Brain microvascular endothelial cell (primary cell): ENCODE measurements around the gene CHRNE.

ENCODE experiments used
- DNase-seq: peaks from one replicate; pipeline ENCODE4 v3.0.0-alpha.2; 2020
- H3K27ac ChIP-seq: fragments of 250-450 bp; sonication (Bioruptor Pico); 2 replicates; pipeline ENCODE4 v1.5.1; 2020; ENCODE audit warnings: mild to moderate bottlenecking, moderate library complexity
- H3K27me3 ChIP-seq: fragments of 250-450 bp; sonication (Bioruptor Pico); replicated peaks from 2 replicates; pipeline ENCODE4 v1.5.1; 2020; ENCODE audit warnings: mild to moderate bottlenecking
- H3K36me3 ChIP-seq: fragments of 250-450 bp; sonication (Bioruptor Pico); replicated peaks from 2 replicates; pipeline ENCODE4 v1.5.1; 2020; ENCODE audit warnings: mild to moderate bottlenecking
- H3K4me3 ChIP-seq: 2 replicates; pipeline ENCODE4 v1.5.1; 2011; ENCODE audit warnings: low read depth, mild to moderate bottlenecking, control low read depth, low read length, moderate library complexity
- in situ Hi-C: cut with HindIII; loops from 2 replicates; pipeline ENCODE4 v1.10.0; 2017; ENCODE audit warnings: low sequenced_read_pairs, low pct_ligation_motif_present
- TF ChIP-seq, protein P1 (sequence below): IDR thresholded peaks from 2 replicates; pipeline ENCODE4 v1.5.1; 2011; ENCODE audit warnings: low read depth, mild to moderate bottlenecking, moderate library complexity, low read length, control low read depth, inconsistent platforms; ENCODE audit errors: missing control alignments

Gene CHRNE

DNA sequence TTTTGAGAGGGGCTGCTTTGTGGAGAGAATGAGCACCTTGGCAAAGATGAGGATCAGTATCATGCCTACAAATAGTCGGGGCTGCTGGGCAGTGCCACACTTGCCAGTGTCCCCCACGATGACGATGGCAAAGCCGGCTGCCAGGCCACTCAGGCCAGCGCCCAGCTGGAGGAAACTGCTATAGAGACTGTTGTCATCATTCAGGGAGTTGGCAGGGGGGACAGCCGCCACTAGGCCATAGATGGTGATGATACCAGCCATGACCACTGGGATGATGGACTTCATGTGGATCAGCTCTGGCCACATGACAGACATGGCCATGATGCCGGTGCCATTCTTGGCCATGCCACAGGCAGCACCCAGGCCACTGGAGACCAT, 46.0 kb downstream of the CHRNE start:
- in situ Hi-C loops = no loop called here
- Histone ChIP-seq H3K27ac (no peak overlapping the region), H3K27me3 (no peaks in the 10 kb centered on the region), H3K4me3 (no peak overlapping the region), H3K36me3 (no peaks in the 10 kb centered on the region)
- DNase-seq = no peak
- TF ChIP-seq, protein P1, sequence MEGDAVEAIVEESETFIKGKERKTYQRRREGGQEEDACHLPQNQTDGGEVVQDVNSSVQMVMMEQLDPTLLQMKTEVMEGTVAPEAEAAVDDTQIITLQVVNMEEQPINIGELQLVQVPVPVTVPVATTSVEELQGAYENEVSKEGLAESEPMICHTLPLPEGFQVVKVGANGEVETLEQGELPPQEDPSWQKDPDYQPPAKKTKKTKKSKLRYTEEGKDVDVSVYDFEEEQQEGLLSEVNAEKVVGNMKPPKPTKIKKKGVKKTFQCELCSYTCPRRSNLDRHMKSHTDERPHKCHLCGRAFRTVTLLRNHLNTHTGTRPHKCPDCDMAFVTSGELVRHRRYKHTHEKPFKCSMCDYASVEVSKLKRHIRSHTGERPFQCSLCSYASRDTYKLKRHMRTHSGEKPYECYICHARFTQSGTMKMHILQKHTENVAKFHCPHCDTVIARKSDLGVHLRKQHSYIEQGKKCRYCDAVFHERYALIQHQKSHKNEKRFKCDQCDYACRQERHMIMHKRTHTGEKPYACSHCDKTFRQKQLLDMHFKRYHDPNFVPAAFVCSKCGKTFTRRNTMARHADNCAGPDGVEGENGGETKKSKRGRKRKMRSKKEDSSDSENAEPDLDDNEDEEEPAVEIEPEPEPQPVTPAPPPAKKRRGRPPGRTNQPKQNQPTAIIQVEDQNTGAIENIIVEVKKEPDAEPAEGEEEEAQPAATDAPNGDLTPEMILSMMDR = no peak

- no peak for DNase-seq
- H3K27ac ChIP-seq = no peak overlapping the region
- H3K27me3 ChIP-seq = no peaks in the 10 kb centered on the region
- H3K4me3 ChIP-seq = no peak overlapping the region
- H3K36me3 ChIP-seq = no peaks in the 10 kb centered on the region
- in situ Hi-C loops = no loop called here
- TF ChIP-seq, protein P1 = no peak
Measured at GRCh38 chr17:4856271-4856936, 46.5 kb downstream of the CHRNE start.

DNA sequence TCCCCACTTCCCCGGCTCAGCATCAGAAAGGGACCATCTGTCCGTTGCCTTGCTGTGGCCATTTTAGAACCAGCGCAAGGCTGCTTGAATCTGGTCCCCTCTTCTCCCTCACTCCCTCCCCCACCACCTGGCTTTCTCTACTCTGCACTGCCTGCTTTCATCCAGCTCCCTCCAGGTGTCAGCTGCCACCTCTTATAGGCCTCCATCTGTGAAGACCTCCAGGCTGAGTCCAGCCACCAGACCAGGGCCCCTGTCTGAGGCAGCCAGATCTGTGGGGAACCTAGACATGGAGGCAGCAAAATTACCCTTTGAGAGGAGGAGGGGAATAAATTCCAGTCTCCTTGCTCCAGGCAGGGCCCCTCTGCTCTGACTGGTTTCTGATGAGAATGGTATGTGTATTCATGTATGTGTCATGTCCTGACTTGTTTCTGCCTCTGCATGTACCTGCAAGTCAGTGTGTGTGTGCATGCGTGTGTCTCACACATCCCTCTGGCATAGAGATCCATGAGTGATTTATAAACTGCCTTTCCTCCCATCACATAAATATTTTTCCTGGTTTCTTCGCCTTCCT, 48.7 kb downstream of the CHRNE start:
- TF ChIP-seq, protein P1 = no peak
- H3K27me3 ChIP-seq = no peaks in the 10 kb centered on the region
- no peaks in the 10 kb centered on the region for H3K36me3 ChIP-seq
- no peak for DNase-seq
- H3K4me3 ChIP-seq = no peak overlapping the region
- in situ Hi-C loops = no loop called here
- no peak overlapping the region for H3K27ac ChIP-seq

DNA sequence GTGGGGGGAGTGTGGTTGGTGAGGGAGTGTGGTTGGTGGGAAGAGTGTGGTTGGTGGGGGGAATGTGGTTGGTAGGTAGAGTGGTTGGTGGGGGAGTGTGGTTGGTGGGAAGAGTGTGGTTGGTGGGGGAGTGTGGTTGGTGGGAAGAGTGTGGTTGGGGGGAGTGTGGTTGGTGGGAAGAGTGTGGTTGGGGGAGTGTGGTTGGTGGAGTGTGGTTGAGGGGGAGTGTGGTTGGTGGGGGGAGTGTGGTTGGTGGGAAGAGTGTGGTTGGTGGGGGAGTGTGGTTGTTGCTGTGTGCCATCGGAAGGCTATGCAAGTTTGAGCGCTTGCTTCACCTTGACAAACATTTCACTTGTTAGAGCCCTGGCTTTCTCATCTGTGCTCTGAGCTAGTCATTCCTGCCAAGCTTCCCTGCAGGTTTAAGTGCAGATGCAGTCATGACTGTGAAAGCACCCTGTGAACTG, 49.7 kb downstream of the CHRNE start:
- DNase-seq = no peak
- H3K4me3 ChIP-seq = no peak overlapping the region
- TF ChIP-seq, protein P1 = no peak
- no peak overlapping the region for H3K27ac ChIP-seq
- H3K36me3 ChIP-seq = no peaks in the 10 kb centered on the region
- no peaks in the 10 kb centered on the region for H3K27me3 ChIP-seq
- in situ Hi-C loops = no loop called here

DNA sequence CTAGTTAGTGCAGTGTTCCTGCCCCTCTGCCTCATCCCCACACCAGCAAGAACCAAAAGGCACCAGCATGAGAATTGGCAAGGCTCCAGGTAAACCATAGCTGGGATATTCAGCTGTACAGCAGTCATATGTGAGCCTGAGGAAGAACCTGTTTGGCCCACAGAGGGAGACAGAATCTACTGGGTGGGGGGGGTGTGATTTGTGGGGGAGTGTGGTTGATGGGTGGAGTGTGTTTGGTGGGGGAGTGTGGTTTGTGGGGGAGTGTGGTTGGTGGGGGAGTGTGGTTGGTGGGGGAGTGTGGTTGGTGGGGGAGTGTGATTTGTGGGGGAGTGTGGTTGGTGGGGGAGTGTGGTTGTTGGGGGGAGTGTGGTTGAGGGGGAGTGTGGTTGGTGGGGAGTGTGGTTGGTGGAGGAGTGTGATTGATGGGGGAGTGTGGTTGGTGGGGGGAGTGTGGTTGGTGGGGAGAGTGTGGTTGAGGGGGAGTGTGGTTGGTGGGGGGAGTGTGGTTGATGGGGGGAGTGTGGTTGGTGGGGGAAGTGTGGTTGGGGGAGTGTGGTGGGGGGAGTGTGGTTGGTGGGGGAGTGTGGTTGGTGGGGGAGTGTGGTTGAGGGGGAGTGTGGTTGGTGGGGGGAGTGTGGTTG, 50.2 kb downstream of the CHRNE start:
- peak; percentile 16 for DNase-seq
- Histone ChIP-seq H3K36me3 (no peaks in the 10 kb centered on the region), H3K4me3 (no peak overlapping the region), H3K27ac (no peak overlapping the region), H3K27me3 (no peaks in the 10 kb centered on the region)
- TF ChIP-seq, protein P1 = no peak
- in situ Hi-C loops = no loop called here
